ENCODE results near the gene R3HCC1L.

Gene R3HCC1L

GRCh38 chr10:98267069-98267893 lies 132.8 kb downstream of the R3HCC1L start:
- DNase-seq (ENCODE audit: low spot score) = no peak
- Mint-ChIP-seq H3K27me3 (ENCODE audit: low read depth) (peaks cover 49% of the 10 kb centered on the region), H3K4me1 (ENCODE audit: low read depth) (peaks cover 3% of the 10 kb centered on the region), H3K27ac (no peak overlapping the region), H3K9me3 (no peaks in the 10 kb centered on the region), H3K4me3 (peak overlapping the region; percentile 69), H3K36me3 (ENCODE audit: low read depth) (no peaks in the 10 kb centered on the region)

DNA sequence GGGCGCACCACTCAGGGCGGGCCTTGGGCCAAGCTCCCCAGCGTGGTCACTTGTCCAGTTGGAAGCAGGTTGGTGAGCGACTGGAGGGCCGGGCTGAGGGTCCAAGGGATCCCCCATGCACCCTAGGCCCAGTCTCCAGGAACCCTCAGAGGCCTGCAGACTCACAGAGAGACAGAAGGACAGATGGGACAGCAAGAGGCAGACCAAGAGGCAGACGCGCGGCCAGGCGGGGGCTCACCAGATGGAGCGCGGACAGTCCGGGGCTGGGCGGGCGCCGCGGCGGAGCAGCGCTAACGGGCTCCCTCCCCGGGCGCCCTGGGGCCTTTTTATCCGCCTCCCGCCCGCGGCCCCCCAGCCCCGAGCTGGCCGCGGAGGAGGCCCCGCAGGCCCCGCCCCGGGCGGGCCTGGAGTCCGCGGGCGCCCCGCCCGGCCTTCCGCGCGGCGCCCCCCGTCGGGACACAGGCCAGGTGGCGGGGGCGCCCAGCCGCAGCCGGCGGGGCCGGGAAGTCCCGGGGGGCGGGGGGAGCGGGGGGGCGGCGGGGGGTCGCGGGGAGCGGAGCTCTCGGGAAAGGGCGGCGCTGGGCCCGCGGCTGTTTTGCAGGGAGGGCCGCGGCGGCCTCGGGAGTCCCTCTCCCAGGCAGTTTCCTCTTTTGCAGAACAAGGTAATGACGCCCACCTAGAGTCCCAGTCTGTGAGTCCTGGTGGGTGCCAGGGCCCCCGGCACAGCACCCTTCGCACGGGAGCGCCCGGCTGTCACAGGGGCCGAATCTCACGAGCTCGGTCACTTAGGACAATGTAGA lies 133.6 kb downstream of the R3HCC1L start, which contains the start of gene LOXL4:
TSS of gene LOXL4 (minus strand) at position 301 of the 800 bp plus-strand sequence. CDS start 5,175 bp downstream, outside the sequence.
- Mint-ChIP-seq H3K9me3 (no peaks in the 10 kb centered on the region), H3K4me1 (ENCODE audit: low read depth) (peaks cover 3% of the 10 kb centered on the region), H3K4me3 (peak within 1 kb of the TSS; percentile 72), H3K27me3 (ENCODE audit: low read depth) (peaks cover 52% of the 10 kb centered on the region), H3K36me3 (ENCODE audit: low read depth) (no peaks in the 10 kb centered on the region), H3K27ac (no peak within 1 kb of the TSS)
- no peak for DNase-seq (ENCODE audit: low spot score)

DNA sequence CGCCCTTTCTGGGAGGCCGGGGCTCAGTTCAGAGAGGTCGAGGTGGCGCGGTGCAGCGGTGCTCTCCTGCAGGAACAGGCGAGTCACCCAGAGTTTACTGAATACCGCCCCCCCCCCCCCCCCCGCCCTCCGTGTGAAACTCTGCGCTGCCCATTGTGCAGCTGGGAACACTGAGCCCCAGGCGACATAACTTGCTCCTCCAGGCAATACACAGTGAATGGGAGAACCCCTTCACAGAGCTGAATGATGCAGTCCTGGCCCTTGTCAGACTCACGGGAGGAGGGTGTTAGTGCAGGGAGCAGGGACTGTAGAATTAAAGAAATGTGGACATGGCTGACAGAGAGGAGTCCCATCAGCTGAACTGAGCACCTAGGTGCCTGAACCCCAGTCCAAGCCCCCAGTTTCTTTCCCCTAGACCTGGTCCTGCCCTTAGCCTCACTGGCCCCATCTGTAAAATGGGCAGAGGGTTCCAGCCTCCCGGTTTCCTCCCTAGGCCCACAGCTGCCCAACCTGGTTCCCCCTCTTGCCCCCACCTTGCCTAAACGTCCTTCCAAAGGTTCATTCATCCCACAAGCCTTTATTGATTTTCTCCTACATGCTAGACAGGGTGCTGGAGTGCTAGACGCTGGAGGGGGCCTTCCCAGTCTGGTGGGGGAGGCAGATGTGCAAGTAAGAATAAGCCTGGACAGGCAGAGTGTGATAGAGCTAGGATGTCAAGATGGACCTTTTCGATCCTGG lies 134.4 kb downstream of the R3HCC1L start:
- no peak for DNase-seq (ENCODE audit: low spot score)
- H3K4me3 Mint-ChIP-seq = peak overlapping the region; percentile 72
- peaks cover 3% of the 10 kb centered on the region for H3K4me1 Mint-ChIP-seq (ENCODE audit: low read depth)
- H3K36me3 Mint-ChIP-seq (ENCODE audit: low read depth) = no peaks in the 10 kb centered on the region
- no peak overlapping the region for H3K27ac Mint-ChIP-seq
- H3K27me3 Mint-ChIP-seq (ENCODE audit: low read depth) = peaks cover 52% of the 10 kb centered on the region
- H3K9me3 Mint-ChIP-seq = no peaks in the 10 kb centered on the region

GRCh38 chr10:98269435-98269912 lies 135.0 kb downstream of the R3HCC1L start:
- Mint-ChIP-seq H3K4me3 (no peak overlapping the region), H3K4me1 (ENCODE audit: low read depth) (peaks cover 3% of the 10 kb centered on the region), H3K27me3 (ENCODE audit: low read depth) (peaks cover 54% of the 10 kb centered on the region), H3K36me3 (ENCODE audit: low read depth) (no peaks in the 10 kb centered on the region), H3K27ac (no peak overlapping the region), H3K9me3 (no peaks in the 10 kb centered on the region)
- DNase-seq (ENCODE audit: low spot score) = no peak

DNA sequence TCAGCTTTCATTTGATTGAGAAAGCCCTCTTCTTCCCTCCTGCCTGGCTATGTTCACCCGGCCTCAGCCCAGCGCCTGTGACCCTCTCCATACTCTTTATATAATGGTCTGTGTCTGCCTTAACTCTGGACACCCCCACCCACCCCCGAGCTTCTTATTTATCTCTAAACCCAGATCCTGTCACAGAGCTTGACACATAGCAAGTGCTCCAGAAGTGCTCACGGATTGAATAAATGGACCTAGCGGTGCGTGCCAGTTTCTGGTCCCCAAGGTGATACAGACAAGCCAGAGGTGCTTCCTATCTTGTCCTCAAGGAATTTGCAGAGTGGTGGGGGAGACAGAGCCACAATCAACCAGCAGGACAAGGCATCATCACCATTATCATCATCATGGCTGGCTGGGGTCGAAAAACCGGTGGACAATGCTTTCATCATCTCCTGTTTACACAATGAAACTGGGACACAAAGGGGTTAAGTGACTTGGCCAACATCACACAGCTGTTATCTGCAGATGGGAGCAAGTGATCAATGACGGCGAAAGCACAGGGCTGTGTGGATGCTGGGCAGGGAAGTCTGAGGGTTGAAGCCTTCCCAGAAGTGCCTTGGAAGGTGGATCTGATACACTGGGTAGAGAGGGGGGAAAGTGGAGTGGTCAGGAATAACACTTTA lies 135.8 kb downstream of the R3HCC1L start:
- H3K27me3 Mint-ChIP-seq (ENCODE audit: low read depth) = peaks cover 53% of the 10 kb centered on the region

DNA sequence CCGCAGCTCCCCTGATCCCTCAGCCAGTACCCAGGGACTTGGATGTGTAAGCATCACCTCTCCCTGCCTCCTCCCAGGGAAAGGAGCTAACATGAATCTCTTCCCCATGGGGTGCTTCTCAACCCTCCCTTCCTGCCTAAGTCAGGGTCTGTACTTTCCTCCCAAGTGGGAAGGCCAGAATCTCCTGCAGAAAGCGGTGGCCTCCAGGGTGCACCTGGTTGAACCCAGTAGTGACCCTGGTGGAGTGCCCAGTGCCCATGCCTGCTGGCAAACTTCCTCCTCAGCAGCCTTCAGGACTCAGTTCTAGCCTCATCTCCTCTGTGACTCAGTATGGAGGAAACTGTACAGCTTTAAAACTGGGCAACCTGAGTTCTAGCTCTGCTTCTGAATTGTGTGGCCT lies 136.3 kb downstream of the R3HCC1L start:
- no peak for DNase-seq (ENCODE audit: low spot score)
- Mint-ChIP-seq H3K4me3 (no peak overlapping the region), H3K36me3 (ENCODE audit: low read depth) (no peaks in the 10 kb centered on the region), H3K27me3 (ENCODE audit: low read depth) (peaks cover 53% of the 10 kb centered on the region), H3K9me3 (no peaks in the 10 kb centered on the region), H3K4me1 (ENCODE audit: low read depth) (peaks cover 3% of the 10 kb centered on the region), H3K27ac (no peak overlapping the region)

More for the DNA sequence above, 135.8 kb downstream of the R3HCC1L start:
- Mint-ChIP-seq H3K4me1 (ENCODE audit: low read depth) (peaks cover 3% of the 10 kb centered on the region), H3K9me3 (no peaks in the 10 kb centered on the region), H3K27ac (no peak overlapping the region), H3K4me3 (no peak overlapping the region), H3K36me3 (ENCODE audit: low read depth) (no peaks in the 10 kb centered on the region)
- no peak for DNase-seq (ENCODE audit: low spot score)

DNA sequence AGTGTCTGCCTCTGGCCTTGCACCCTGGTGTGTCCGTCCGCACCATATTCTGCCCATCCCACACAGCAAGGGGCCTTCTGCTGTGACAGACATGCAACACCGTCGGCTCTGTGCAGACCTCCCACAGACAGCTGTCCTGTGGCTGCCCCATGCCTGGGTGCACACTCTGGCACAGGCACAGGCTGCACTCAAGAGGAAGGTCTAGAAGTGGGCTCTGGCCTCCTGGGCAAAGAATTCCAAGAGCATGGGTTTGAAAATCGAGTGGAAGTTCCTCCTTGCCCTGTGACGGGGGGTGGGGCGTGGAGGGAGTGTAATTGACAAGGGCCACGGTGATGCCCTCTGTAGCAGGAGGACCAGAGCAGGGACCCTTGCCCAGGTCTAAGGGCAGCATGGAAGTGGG lies 137.8 kb downstream of the R3HCC1L start:
- no peak overlapping the region for H3K4me3 Mint-ChIP-seq
- H3K27me3 Mint-ChIP-seq (ENCODE audit: low read depth) = peaks cover 44% of the 10 kb centered on the region
- DNase-seq (ENCODE audit: low spot score) = no peak
- no peak overlapping the region for H3K27ac Mint-ChIP-seq
- H3K4me1 Mint-ChIP-seq (ENCODE audit: low read depth) = peaks cover 3% of the 10 kb centered on the region
- no peaks in the 10 kb centered on the region for H3K36me3 Mint-ChIP-seq (ENCODE audit: low read depth)
- H3K9me3 Mint-ChIP-seq = no peaks in the 10 kb centered on the region

- Mint-ChIP-seq H3K9me3 (no peaks in the 10 kb centered on the region), H3K4me1 (ENCODE audit: low read depth) (peaks cover 3% of the 10 kb centered on the region), H3K27ac (no peak overlapping the region), H3K27me3 (ENCODE audit: low read depth) (peaks cover 42% of the 10 kb centered on the region), H3K36me3 (ENCODE audit: low read depth) (no peaks in the 10 kb centered on the region), H3K4me3 (no peak overlapping the region)
- no peak for DNase-seq (ENCODE audit: low spot score)
These were observed 138.2 kb downstream of the R3HCC1L start for GRCh38 chr10:98272656-98273055.

DNA sequence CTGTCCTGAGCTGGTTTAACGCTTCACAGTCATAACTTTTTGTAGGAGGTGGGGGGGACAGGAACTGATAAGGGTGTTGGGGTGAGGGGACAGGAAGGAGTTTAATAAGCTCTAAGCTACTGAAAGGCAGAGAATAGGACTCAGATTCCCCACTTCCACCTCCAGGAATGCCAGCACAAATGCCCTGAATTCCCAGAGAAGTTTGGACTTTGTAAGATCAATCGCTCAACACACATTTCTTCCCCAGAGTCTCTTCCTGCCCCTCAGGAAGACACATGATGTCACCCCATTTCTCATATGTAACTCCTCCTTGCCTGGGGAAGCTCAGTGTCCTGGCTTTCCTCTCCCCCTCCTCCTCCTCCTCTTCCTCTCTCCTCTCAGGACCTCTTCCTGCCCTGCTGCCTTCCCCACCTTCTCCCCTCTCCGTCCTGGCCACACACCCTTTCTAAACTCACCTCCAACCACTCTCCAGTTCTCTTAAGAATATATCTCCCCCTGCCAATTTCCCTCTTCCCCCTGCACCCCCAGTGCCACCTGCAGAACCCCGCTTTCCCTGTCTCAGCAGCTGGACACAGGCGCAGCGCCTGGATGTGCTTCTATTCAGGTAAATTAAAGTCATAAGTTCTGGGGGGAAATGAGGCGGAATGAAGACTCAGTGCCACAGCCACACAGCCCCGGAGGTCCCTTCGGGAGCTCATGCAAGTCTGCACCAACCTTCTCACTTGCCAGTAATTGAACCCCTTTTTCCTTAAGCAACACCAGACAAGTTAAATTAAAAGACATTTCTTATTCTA lies 138.8 kb downstream of the R3HCC1L start:
- Mint-ChIP-seq H3K27ac (no peak overlapping the region), H3K9me3 (no peaks in the 10 kb centered on the region), H3K27me3 (ENCODE audit: low read depth) (peaks cover 39% of the 10 kb centered on the region), H3K4me3 (no peak overlapping the region), H3K36me3 (ENCODE audit: low read depth) (no peaks in the 10 kb centered on the region), H3K4me1 (ENCODE audit: low read depth) (peaks cover 3% of the 10 kb centered on the region)
- no peak for DNase-seq (ENCODE audit: low spot score)

DNA sequence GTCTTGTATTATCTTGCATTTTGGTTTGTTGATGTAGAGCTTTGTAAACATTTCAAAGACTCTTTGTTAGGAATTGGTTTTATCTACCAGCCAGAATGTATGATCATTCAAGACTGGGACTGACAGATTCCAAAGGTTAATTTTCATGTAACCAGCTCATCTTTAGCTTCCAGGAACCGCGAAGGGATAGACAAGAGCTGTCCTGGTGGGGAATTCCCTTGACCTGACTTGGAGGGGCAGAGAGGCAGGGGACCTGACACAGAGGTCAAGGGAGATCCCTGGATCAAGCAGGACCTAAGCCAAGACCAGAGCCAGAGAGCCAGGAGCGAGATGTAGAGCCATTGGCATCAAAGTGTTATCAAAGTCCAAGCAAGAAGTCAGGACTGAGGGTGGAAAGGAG lies 140.1 kb downstream of the R3HCC1L start:
- Mint-ChIP-seq H3K27ac (no peak overlapping the region), H3K9me3 (no peaks in the 10 kb centered on the region), H3K27me3 (ENCODE audit: low read depth) (peaks cover 27% of the 10 kb centered on the region), H3K4me1 (ENCODE audit: low read depth) (no peaks in the 10 kb centered on the region), H3K4me3 (no peak overlapping the region), H3K36me3 (ENCODE audit: low read depth) (no peaks in the 10 kb centered on the region)
- no peak for DNase-seq (ENCODE audit: low spot score)

GRCh38 chr10:98276311-98276710 lies 141.9 kb downstream of the R3HCC1L start:
- no peak for DNase-seq (ENCODE audit: low spot score)
- Mint-ChIP-seq H3K4me3 (no peak overlapping the region), H3K27ac (no peak overlapping the region), H3K36me3 (ENCODE audit: low read depth) (no peaks in the 10 kb centered on the region), H3K4me1 (ENCODE audit: low read depth) (no peaks in the 10 kb centered on the region), H3K9me3 (no peaks in the 10 kb centered on the region), H3K27me3 (ENCODE audit: low read depth) (peaks cover 20% of the 10 kb centered on the region)

- Mint-ChIP-seq H3K27me3 (ENCODE audit: low read depth) (peaks cover 13% of the 10 kb centered on the region), H3K36me3 (ENCODE audit: low read depth) (no peaks in the 10 kb centered on the region), H3K9me3 (no peaks in the 10 kb centered on the region), H3K4me1 (ENCODE audit: low read depth) (no peaks in the 10 kb centered on the region), H3K4me3 (no peak overlapping the region), H3K27ac (no peak overlapping the region)
- DNase-seq (ENCODE audit: low spot score) = no peak
These were observed 151.0 kb downstream of the R3HCC1L start for GRCh38 chr10:98285416-98285815.

- no peak overlapping the region for H3K27ac Mint-ChIP-seq
- no peak overlapping the region for H3K4me3 Mint-ChIP-seq
- no peaks in the 10 kb centered on the region for H3K36me3 Mint-ChIP-seq (ENCODE audit: low read depth)
These were observed 152.0 kb downstream of the R3HCC1L start for GRCh38 chr10:98286419-98286818.

More at GRCh38 chr10:98286419-98286818, 152.0 kb downstream of the R3HCC1L start:
- DNase-seq (ENCODE audit: low spot score) = no peak
- H3K4me1 Mint-ChIP-seq (ENCODE audit: low read depth) = no peaks in the 10 kb centered on the region
- peaks cover 5% of the 10 kb centered on the region for H3K27me3 Mint-ChIP-seq (ENCODE audit: low read depth)
- no peaks in the 10 kb centered on the region for H3K9me3 Mint-ChIP-seq

Measured in T-helper 2 cell treated with Interferon-gamma antibody and Interleukin-4, amounts not matched to agents 5 μg/mL and 100 μg/mL, for 36 hours (primary cell).